SH-SY5Y (cell line): Measurements from ENCODE around the gene L2HGDH.

Experiments used
- GATA2 ChIP-seq: IDR thresholded peaks from 2 replicates; pipeline ENCODE4 v1.6.1; 2011; ENCODE audit warnings: mild to moderate bottlenecking, low read depth, low read length
- GATA3 ChIP-seq: IDR thresholded peaks from 2 replicates; pipeline ENCODE4 v1.6.1; 2011; ENCODE audit warnings: low read depth, mild to moderate bottlenecking, low read length, moderate library complexity

- TF ChIP-seq GATA3 (no peak), GATA2 (no peak)
Measured at GRCh38 chr14:50272498-50272897, 39.5 kb downstream of the L2HGDH start.
